BE2C (cell line): ENCODE data around the gene ZNF678.
"Not testable (repeated sequence)": the region's sequence is repeated elsewhere in the genome, so short reads cannot be mapped to it uniquely, and the experiment has no call there.

Source experiments
- DNase-seq: peaks from one replicate; pipeline ENCODE4 v3.0.0-alpha.2; 2020
- H3K27me3 ChIP-seq: fragments of 250-450 bp; sonication (Bioruptor Pico); 2 replicates; pipeline ENCODE4 v1.5.1; 2020; ENCODE audit warnings: mild to moderate bottlenecking
- H3K36me3 ChIP-seq: fragments of 250-450 bp; sonication (Bioruptor Pico); 2 replicates; pipeline ENCODE4 v1.5.1; 2020; ENCODE audit warnings: mild to moderate bottlenecking
- H3K4me1 ChIP-seq: fragments of 250-450 bp; sonication (Bioruptor Pico); 2 replicates; pipeline ENCODE4 v1.5.1; 2020
- H3K4me3 ChIP-seq: 2 replicates; pipeline ENCODE4 v1.5.1; 2011; ENCODE audit warnings: low read depth, low read length
- H3K9me3 ChIP-seq: fragments of 250-450 bp; sonication (Bioruptor Pico); 2 replicates; pipeline ENCODE4 v1.5.1; 2020
- CTCF ChIP-seq: IDR thresholded peaks from 2 replicates; pipeline ENCODE4 v1.5.1; 2012; ENCODE audit warnings: mild to moderate bottlenecking, low read depth, low read length

The ZNF678 gene

DNA sequence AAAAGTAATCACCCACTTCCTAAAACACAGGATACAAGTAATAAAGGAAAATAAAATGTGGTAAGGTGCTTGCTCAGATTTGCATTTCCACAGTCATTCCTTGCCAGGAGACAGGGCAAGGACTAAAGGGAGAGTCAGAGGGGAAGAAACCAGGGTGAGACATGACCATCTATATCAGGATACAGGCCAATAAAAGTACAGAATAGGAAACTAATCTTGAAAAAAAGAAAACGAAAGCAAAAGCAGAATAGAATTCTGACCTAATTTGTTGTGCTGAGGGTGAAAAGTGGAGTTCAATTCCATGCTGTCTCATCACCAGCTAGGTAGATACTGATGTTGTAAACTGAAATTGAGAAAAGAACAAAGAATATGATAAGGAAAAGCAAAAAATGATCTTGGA, 144.5 kb downstream of the ZNF678 start:
- no peak for DNase-seq
- Histone ChIP-seq H3K9me3 (no peaks in the 10 kb centered on the region), H3K4me3 (no peak overlapping the region), H3K36me3 (no peaks in the 10 kb centered on the region), H3K27me3 (no peaks in the 10 kb centered on the region), H3K4me1 (no peaks in the 10 kb centered on the region)
- no peak for TF ChIP-seq CTCF

- no peaks in the 10 kb centered on the region for H3K36me3 ChIP-seq
- no peak for TF ChIP-seq CTCF
- H3K9me3 ChIP-seq = no peaks in the 10 kb centered on the region
- no peaks in the 10 kb centered on the region for H3K4me1 ChIP-seq
- no peak for DNase-seq
- no peaks in the 10 kb centered on the region for H3K27me3 ChIP-seq
- no peak overlapping the region for H3K4me3 ChIP-seq
Measured at GRCh38 chr1:227709451-227709850, 146.1 kb downstream of the ZNF678 start.

- not testable (repeated sequence) for H3K4me1 ChIP-seq, H3K4me3 ChIP-seq, DNase-seq, H3K27me3 ChIP-seq, H3K36me3 ChIP-seq, H3K9me3 ChIP-seq
Measured at GRCh38 chr1:227710474-227710873, 147.1 kb downstream of the ZNF678 start.

- TF ChIP-seq CTCF = no peak
- no peak overlapping the region for H3K4me3 ChIP-seq
- H3K27me3 ChIP-seq = peaks cover 4% of the 10 kb centered on the region; the same call in 1 of the 2 replicates
- no peak for DNase-seq
- no peaks in the 10 kb centered on the region for H3K9me3 ChIP-seq
- H3K4me1 ChIP-seq = no peaks in the 10 kb centered on the region
- H3K36me3 ChIP-seq = no peaks in the 10 kb centered on the region
Measured at GRCh38 chr1:227712648-227713047, 149.3 kb downstream of the ZNF678 start.

DNA sequence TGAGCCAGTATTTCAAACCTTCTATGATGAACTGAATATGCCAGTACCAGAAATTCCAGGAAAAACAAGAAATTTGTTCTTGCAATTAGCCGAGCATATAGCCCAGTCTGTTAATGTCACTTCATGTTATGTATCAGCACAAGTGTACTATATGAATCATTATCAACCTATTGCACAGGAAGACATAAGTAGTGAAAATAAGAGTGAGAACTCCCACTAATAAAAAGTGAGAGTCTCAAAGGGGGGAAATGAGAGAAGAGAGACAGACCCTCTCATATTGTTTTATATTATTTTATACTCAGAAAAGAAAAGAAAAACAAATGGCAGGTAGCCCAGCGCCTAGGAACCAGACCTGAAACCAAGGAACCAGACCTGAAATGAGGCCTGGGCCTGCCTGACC, 155.6 kb downstream of the ZNF678 start:
- H3K36me3 ChIP-seq = no peaks in the 10 kb centered on the region
- TF ChIP-seq CTCF = no peak
- H3K4me1 ChIP-seq = no peaks in the 10 kb centered on the region
- peaks cover 5% of the 10 kb centered on the region; the same call in 1 of the 2 replicates for H3K9me3 ChIP-seq
- H3K4me3 ChIP-seq = no peak overlapping the region
- H3K27me3 ChIP-seq = peaks cover 4% of the 10 kb centered on the region; the same call in 1 of the 2 replicates
- no peak for DNase-seq

- H3K4me1 ChIP-seq = no peaks in the 10 kb centered on the region
- H3K36me3 ChIP-seq = no peaks in the 10 kb centered on the region
- peaks cover 9% of the 10 kb centered on the region; the same call in 1 of the 2 replicates for H3K9me3 ChIP-seq
- H3K27me3 ChIP-seq = peaks cover 5% of the 10 kb centered on the region; the same call in 1 of the 2 replicates
- no peak for TF ChIP-seq CTCF
- no peak for DNase-seq
- H3K4me3 ChIP-seq = no peak overlapping the region
Measured at GRCh38 chr1:227723474-227723873, 160.1 kb downstream of the ZNF678 start.

DNA sequence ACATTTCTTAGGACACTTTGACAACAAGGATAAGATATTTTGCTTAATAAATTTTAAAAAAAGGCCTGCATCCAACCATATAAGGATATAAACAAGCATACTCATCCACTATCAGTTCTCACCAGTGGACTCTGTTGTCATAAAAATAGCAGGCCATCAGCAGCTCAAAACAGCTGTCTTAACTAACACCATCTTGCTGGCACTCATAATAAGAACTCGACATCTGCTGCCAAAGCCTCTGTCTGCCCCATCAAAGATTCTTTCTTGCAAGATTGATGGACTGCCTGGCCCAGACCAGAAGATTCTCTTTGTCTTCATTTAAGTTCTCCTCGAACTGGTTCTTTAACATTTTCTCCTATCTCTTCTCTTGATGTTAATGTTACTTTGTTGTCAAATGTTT, 161.7 kb downstream of the ZNF678 start:
- H3K4me1 ChIP-seq = peaks cover 5% of the 10 kb centered on the region
- no peak for TF ChIP-seq CTCF
- peaks cover 9% of the 10 kb centered on the region; the same call in 1 of the 2 replicates for H3K9me3 ChIP-seq
- no peak for DNase-seq
- H3K27me3 ChIP-seq = peaks cover 5% of the 10 kb centered on the region; the same call in 1 of the 2 replicates
- no peaks in the 10 kb centered on the region for H3K36me3 ChIP-seq
- no peak overlapping the region for H3K4me3 ChIP-seq
